GM19438 (cell line): Measurements from ENCODE around the gene KAZN.

ENCODE experiments used
- ATAC-seq: cut with Tn5 transposase; IDR thresholded peaks from one replicate; pipeline ENCODE4 v1.9.1; 2021; ENCODE audit warnings: low read depth; ENCODE audit not compliant: unreplicated experiment

Gene KAZN

DNA sequence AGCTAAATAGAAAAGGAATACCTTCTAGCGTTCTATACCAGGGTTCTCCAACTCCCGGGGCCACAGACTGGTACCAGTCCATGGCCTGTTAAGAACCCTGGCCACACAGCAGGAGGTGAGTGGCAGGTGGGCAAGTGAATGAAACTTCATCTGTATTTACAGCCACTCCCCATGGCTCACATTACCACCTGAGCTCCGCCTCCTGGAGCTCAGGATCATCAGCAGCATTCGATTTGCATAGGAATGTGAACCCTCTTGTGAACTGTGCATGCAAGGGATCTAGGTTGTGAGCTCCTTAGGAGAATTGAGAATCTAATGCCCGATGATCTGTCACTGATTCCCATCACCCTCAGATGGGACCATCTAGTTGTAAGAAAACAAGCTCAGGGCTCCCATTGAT is 107.3 kb downstream of the KAZN start:
- no peak for ATAC-seq

- ATAC-seq, result no peak
Observed at GRCh38 chr1:14706631-14707030, 108.1 kb downstream of the KAZN start.

DNA sequence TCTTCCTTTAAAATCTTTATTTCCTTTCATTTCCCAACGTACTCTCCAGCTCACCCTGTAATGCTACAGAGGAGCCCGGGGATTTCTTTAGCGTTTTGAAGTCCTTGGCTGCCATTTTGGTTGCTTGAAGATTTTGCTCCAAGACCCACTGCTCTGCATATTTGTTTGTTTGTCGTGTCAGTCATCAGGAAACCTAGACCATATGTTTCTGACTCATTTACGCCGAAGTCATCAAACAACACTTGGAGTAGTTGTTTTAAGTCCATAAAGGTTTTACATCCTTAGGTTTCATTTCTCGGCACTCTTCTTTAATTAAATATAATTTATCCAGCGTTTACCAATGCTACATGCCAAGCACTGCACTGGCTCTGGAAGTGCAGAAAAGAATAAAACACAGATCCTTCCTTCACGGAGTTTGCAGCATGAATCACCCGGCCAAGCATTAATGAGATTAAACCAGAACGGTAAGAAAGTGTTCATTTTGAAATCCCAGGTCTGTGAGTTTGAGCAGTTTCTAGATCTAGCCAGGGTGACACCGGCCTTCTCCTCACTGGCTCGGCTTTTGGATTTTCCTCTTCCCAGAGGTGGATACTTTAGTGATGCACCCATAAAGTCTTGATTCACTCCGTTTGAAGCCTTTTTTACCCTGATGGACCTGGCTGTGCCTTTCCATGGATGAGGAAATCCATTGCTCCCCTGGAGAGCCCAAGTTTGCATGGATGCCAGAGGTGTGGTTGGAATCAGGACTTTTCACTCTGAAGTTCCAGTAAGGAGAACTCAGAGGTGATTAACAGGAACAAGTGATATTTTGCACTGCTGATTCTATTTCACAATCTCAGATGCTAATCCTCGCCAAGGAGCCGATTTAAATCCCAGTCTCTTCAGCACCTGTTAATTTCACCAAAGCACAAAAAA is 109.3 kb downstream of the KAZN start:
- ATAC-seq, result no peak

DNA sequence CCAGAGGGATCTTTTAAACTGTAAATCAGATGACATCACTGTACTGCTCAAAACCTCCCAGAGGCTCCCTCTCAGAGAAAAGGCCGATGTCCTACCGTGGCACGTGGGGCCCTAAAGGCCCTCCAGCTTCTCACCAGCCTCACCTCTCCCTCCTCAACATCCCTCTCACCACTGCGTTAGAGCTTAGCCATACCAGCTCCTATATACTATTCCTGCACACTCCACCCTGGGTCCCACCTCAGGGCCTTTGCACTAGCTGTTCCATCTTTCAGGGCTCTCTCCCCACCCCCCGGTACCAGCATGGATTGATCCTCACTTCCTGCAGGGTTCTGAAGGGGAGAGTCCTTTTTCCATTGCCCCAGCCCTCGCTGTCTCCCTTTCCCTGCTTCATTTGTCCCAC is 111.8 kb downstream of the KAZN start:
- ATAC-seq, result no peak

GRCh38 chr1:14712136-14712535 is 113.7 kb downstream of the KAZN start:
- ATAC-seq, result no peak

GRCh38 chr1:14713077-14713476 is 114.6 kb downstream of the KAZN start:
- no peak for ATAC-seq

GRCh38 chr1:14715266-14715665 is 116.8 kb downstream of the KAZN start:
- no peak for ATAC-seq

DNA sequence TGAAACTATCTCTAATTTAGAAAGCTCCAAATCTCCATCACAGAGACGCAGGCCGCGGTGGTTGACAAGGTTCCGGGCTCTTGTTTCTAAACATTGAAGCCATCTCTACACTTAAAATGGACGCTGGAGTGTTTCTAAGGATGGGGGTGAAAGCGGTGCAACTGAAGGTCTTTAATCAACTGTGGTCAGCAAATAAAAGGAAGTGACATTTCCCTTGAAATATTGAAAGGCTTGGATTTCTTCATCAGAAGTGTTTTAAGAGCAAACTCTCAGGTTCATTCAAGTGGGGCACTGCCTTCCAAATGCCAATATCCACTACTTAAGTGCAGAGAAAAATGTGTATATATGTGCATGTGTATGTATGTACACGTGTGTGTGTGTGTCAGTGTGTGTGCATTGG is 117.3 kb downstream of the KAZN start:
- ATAC-seq, result no peak

DNA sequence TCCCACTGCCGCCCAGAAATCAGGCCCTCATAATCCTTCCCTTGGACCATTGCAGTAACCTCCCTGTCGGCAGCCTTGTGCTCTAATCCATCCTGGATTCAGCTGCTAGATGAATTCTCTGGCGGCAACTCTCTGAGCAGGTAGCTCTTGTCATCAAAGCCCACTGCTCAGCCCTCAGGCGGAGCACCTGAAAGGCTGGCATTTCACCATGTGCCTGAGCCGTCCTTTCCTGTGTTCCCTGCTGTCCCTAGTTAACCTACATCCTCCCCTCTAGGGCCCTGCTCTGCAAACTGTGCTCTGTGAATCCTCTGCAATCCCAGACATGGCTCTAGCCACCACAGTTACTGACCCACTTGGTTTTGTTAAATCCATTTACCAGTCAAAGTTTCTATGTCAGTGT is 118.0 kb downstream of the KAZN start:
- ATAC-seq, result no peak

- ATAC-seq, result no peak
Observed at GRCh38 chr1:14718476-14718875, 120.0 kb downstream of the KAZN start.

DNA sequence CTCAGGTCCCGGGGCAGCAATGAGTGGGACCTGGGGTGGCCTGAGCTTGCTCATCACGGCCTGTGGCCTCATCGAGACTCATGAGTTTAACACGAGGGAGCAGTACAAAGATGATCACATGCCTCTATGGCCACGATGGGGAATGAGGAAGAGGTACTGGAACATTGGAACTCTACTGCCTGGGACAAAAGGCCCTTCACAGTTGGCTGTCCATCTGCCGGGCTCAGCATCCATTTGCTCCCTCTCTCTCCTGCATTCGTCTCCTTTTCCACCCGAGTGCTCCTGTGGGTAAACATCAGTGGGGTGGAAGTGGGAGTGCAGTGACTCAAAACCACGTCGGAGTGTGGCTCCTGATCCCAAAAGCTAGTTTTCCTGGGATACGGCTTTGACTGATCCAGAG is 124.9 kb downstream of the KAZN start:
- no peak for ATAC-seq

DNA sequence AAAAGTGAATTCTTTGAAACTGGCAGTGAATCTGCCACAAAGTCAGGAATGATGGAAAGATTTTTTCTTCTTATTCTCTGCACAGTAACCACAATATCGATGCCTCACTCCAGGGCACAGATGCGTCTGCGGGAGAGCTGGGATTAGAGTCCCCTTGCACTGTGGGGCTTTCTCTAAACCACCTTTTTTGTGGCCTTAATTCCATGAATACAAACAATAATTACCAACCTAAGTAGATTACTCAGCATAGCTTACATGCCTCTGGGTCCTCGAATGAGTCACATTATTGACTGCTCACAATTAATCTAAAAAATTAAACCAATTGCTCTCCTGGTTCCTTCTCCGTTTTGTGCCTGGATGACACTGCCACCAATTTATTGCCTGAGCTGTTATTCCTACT is 125.8 kb downstream of the KAZN start:
- ATAC-seq, result no peak

DNA sequence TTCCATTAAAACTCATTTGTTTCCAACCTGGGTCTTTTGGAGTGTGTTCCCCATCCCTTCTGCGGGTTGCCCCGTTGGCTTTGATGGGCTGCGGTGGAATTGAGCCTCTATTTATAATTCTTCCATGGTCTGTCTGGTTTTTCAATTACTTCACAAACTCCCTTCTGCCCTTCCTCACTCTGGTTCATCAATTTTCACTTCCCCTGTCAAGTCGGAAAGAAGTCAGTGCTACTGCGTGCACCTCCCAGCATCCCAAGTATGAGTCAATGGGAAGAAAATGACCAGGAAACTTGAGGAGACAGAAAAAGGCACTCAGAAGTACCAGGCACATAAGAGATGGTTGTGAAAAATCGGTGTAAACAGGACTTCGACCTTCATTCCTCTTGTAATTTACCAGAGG is 126.2 kb downstream of the KAZN start:
- no peak for ATAC-seq

- no peak for ATAC-seq
Observed at GRCh38 chr1:14725238-14725637, 126.8 kb downstream of the KAZN start.

GRCh38 chr1:14725695-14726094 is 127.2 kb downstream of the KAZN start:
- ATAC-seq, result no peak

DNA sequence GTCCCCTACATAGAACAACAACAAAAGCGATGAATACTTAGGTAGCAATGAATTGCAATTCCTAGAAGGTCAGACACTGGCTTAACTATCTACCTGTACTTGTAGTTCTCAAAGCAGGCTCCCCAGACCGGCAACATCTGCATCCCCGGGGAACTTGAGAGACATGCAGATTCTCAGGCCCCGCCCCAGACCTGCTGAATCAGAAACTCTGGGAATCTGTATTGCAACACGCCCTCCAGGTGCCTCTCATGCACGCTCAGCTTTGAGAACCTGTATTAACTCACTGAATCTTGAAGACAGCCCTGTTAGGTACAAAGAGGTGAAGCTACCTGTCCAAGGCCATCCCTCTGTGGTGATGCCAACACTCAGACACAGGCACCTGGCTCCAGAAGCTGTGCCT is 128.1 kb downstream of the KAZN start:
- ATAC-seq, result no peak

- ATAC-seq, result no peak
Observed at GRCh38 chr1:14728516-14728915, 130.0 kb downstream of the KAZN start.

- no peak for ATAC-seq
Observed at GRCh38 chr1:14732728-14733047, 134.2 kb downstream of the KAZN start.

DNA sequence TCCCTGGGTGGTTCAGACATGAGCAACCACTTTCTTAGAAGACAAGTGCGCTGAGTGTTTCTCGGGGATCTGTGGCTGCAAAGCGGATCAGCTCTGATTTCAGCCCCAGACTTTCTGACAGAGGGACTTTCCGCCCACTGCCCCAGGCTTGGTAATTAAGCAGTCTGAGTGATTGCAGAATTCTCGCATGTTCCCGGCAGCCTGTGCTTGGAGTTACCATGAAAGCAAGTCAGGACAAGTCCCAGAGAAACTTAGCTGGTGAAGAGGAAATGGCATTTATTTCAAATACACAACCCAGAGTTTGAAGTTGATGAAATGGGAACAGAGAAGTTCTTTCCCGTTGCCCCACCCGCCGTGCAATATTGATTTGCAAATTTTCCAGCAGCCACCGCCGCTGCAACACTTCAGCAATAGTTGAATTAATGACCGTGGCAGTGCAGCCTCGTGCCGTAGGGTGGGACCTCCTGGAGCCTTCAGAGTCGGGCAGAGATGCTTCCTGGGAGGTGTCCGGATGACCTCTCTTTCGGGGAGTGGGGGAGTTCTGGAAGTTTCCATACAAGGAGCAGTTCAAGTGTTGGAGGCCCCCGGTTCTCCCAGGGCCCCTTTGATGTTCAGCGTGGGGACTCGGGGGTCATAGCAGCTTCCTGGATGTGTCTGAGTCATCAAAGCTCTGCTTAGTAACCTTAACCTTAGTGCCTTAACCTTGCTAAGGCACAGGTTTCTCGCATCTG is 134.7 kb downstream of the KAZN start:
- ATAC-seq, result no peak

- ATAC-seq, result no peak
Observed at GRCh38 chr1:14733779-14734140, 135.3 kb downstream of the KAZN start.

DNA sequence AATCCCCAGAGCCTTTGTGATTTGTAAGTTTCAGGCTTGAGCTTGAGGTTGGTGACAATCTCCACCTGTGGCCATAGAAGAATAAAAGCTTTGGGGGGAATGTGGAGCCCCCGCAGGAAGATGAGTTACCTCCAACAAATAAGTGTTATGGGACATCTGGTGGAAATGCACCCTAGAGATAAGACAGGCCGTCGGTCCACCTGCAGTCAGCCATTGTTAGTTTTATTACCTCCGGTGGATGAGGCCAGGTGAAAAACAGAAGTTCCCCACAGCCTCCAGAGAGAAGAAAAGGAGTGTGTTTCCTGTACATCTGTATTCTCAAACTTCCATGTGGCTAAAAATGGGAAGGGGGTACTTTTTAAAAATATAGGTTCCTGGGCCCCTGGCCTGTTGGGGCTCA is 137.4 kb downstream of the KAZN start:
- no peak for ATAC-seq

DNA sequence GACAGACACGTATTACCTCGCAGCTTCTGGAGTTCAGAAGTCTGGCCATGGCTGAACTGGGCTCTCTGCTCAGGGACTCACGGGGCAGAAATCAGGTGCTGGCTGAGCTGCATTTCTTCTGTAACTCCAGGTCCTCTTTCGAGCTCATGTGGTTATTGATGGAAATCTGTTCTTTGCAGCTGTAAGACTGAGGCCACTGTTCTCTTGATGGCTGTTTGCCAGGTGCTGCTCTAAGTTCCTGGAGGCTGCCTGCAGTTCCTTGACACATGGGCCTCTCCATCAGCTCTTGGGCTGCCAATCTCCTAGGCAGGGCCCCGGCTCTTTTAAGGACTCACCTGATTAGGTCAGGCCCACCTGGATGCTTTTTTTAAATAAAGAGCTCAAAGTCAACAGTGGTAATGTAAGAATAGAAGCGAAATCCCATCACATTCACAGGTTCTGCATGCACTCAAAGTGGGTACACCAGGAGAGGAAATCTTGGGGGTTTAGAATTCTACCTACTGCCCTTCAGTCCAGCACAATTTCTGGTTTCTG is 139.1 kb downstream of the KAZN start:
- ATAC-seq, result no peak
